SIG-M5 treated with dmso at 0.1 percent for 504 hours (cell line): Measurements from ENCODE around the gene SEPTIN1.

Experiments used
- DNase-seq: peaks from one replicate; lab custom pipeline; 2025; ENCODE audit not compliant: unreplicated experiment; lab: John Stamatoyannopoulos, UW

The SEPTIN1 gene

GRCh38 chr16:30377050-30377811, 5.1 kb downstream of the SEPTIN1 start:
- peak; percentile 70 for DNase-seq

DNA sequence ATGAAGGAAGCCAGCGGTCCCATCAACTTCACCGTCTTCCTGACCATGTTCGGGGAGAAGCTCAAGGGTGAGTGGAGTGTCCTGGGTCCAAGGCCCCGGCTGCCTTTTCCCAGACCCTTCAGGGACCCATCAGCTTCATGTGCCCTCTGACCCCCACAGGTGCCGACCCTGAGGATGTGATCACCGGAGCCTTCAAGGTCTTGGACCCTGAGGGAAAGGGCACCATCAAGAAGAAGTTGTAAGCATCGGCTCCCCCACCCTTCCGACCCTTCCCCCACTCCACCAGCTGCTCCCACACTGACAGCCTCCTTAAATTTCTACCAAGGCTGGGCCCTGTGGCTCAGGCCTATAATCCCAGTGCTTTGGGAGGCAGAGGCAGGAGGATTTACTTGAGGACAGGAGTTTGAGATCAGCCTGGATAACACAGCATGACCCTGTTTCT, 5.9 kb downstream of the SEPTIN1 start:
- DNase-seq: no peak

DNA sequence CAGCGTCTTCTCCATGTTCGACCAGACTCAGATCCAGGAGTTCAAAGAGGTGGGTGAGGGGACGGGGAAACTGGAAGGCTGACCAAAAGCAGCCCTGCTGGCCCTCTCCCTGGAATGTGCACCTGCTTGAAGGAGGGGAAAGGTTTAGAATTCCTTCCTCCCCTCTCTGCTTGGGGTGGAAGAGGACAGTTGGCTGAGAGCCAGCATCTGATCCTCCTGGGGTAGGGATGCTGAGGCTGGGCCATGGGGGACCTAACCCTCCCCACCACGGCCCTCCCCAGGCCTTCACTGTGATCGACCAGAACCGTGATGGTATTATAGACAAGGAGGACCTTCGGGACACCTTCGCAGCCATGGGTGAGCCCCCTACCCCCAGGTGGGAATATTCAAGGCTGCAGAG, 6.5 kb downstream of the SEPTIN1 start:
- no peak for DNase-seq

DNA sequence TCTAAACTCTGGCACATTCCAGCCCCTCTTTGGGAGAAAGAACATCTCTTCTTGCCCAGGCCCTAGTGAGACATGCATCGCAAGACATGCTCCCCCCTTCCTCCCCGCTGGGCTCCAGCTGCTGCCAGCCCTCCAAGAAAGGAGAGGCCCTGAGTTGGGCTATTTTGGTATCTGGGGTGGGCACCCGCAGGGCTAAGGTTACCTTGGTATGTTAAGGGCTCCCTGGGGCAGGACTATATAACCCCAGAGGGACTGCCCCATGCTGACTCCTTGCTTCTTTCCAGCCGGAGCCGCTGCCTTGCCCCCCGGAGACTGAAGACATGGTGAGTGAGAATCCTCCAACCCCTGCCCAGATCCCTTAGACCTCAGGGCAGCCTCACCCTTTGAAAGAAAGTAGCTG, 7.8 kb downstream of the SEPTIN1 start, which contains the start of gene MYL11:
Gene MYL11 (plus strand): TSS at position 265 of the 400 bp plus-strand sequence. CDS start 56 bp downstream, at position 321.
- DNase-seq: no peak

- no peak for DNase-seq
Measured at GRCh38 chr16:30372725-30373124, 9.6 kb downstream of the SEPTIN1 start.

DNA sequence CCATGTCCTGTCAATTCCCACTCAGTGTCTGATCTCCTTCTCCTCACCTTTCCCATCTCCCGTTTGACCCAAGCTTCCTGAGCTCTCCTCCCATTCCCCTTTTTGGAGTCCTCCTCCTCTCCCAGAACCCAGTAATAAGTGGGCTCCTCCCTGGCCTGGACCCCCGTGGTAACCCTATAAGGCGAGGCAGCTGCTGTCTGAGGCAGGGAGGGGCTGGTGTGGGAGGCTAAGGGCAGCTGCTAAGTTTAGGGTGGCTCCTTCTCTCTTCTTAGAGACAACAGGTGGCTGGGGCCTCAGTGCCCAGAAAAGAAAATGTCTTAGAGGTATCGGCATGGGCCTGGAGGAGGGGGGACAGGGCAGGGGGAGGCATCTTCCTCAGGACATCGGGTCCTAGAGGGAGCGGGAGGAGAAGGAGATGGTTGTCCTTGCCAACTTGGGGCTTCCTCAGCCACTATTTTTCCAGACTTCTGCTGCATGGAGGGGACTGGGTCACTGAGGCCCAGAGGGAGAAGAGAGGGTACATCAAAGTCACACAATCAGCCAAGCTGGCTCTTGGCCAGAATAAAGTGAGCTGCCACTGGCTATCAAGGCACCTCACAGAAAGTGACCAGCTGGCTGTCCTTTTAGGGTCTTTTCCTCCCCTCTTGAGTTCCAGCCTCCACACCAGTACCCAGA, 10.2 kb downstream of the SEPTIN1 start:
- no peak for DNase-seq

GRCh38 chr16:30371248-30371816, 11.0 kb downstream of the SEPTIN1 start:
- no peak for DNase-seq

DNA sequence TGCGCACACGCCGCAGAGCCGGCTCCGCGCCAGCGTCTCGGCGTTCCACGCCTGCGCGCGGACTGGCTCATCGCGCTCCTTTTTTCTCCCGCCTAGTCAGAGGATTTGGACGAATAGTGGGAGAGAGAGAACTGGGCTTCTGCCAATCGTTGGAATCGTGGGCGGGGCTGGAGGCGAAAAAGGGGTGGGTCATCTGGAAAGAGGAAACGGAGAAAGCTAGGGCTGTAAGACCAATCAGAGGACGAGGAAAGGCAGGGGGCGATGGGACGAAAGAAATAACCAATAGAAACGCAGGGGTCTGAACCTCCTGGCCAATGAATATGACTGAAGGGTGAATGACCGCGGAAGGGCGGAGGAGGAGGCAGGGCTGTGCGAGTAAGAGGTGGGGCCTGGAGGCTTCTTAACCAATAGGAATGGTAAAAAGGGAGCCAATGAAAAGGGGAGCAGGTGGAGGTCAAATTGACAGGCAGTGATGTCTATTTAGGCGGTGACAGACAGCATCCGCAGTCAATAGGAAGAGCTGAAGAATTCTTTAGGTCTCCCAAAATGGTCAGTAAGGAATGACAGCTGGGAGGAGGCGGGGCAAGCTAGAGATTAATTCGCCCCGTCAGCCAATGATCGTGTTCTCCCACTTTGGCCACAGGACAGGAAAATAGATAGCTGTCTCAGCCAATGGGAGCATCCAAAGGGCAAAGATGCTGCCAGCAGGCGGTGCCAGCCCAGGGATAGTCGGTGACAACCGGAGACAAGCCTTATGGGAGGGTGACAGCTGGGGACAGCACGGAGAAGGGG, 11.7 kb downstream of the SEPTIN1 start, which contains the start of gene TBC1D10B:
Gene TBC1D10B (minus strand): TSS at position 39 of the 792 bp plus-strand sequence. CDS start 311 bp downstream, outside the sequence.
- DNase-seq: peak; percentile 100

DNA sequence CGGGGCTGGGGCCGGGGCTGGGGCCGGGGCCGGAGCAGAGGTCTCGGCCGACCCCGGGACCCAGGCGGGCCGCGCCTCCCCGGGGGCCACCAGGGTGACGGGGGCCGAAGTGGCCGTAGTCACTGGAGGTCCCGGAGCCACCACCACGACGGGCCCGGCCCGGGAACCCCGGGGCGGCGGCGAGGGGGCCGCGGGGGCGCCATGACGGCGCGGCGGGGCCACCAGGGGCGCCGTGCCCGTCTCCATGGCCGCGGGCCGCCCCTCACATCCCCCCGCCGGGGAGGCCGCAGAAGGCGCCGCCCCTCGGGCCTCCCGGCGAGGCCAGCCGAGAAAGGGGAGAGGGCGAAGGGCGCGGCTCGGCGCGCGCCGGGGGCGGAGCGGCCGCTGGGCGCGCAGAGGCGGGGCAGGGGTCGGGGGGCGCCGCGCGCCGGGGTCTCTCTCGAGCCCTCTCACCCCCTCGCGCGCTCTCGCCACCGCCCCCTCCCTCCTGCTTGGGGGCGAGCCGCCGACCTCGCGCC, 12.4 kb downstream of the SEPTIN1 start:
- no peak for DNase-seq

- no peak for DNase-seq
Measured at GRCh38 chr16:30369091-30369937, 13.0 kb downstream of the SEPTIN1 start.

GRCh38 chr16:30368792-30369090, 13.6 kb downstream of the SEPTIN1 start:
- no peak for DNase-seq

- peak; percentile 87 for DNase-seq
Measured at GRCh38 chr16:30368122-30368791, 14.1 kb downstream of the SEPTIN1 start.

GRCh38 chr16:30367349-30368009, 14.9 kb downstream of the SEPTIN1 start:
- DNase-seq: no peak

DNA sequence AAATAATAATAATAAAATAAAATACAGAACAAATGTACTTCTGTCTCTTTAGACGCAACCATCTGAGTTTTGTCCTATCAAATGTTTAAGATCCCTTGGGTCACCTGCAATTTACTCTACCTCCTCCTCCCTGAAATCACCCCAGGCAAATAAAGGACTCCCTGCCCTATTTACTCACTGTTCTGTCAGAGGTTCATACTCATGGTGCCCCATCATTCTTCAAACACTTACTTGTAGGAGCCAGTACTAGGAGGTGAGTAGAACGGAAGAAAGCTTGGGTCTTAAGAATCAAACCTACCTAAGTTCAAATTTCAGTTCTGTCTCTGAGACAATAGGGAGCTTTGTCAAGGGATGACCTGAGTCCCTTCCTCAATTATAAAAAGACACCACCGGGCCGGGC, 15.8 kb downstream of the SEPTIN1 start:
- DNase-seq: no peak

- DNase-seq: no peak
Measured at GRCh38 chr16:30365200-30365599, 17.2 kb downstream of the SEPTIN1 start.

DNA sequence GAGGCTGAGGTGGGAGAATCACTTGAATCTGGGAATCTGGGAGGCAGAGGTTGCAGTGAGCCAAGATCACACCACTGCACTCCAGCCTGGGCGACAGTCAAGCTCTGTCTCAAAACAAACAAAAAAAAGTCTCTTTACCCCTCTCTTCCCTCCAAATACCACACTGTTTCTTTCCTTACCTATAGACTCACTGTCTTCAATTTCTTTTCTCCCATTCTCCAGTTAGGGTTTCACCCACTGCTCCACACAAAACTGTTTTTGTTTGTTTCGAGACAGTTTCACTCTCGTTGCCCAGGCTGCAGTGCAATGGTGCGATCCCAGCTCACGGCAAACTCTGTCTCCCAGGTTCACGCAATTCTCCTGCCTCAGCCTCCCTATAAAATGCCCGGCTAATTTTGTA, 21.2 kb downstream of the SEPTIN1 start:
- no peak for DNase-seq

GRCh38 chr16:30359871-30360170, 22.5 kb downstream of the SEPTIN1 start:
- DNase-seq: no peak

- no peak for DNase-seq
Measured at GRCh38 chr16:30358990-30359870, 23.1 kb downstream of the SEPTIN1 start.
